Tibial nerve (tissue), 3 donors: ENCODE data around the gene HES4.

Experiments used
- POLR2A ChIP-seq, 2 donors: fragments of 450-650 bp; IDR thresholded peaks; one replicate each; pipeline ENCODE4 v1.6.1; 2017; ENCODE audit warnings: antibody characterized with exemption in 2 of 2, mild to moderate bottlenecking in 2 of 2, moderate library complexity in 2 of 2
- TF ChIP-seq, protein P1 (sequence below), 5 experiments: fragments of 200-600 bp in 3 of 5; fragments of 450-650 bp in 2 of 5; sonication (generic) in 3 of 5; IDR thresholded peaks; one replicate each; pipeline ENCODE4 v1.5.1; 2016 to 2019; ENCODE audit warnings: antibody characterized with exemption in 5 of 5, mild to moderate bottlenecking in 3 of 5, moderate library complexity in 2 of 5

DNA sequence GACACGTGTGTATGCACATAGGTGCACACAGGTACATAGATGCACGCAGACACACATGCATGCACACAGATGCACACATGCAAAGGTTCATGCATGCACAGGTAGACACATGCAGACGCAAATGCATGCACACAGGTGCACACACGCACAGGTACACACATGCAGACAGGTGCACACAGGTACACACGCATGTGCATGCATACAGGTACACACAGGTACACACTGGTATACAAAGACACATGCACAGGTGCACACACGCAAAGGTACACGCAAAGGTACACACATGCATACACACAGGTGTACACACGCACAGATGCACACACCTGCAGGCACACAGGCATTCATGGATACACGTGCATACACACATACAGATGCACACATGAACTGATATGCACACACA, 49.6 kb downstream of the HES4 start:
- TF ChIP-seq POLR2A (IDR thresholded peaks at IDR 0.05): no peak
- TF ChIP-seq, protein P1, sequence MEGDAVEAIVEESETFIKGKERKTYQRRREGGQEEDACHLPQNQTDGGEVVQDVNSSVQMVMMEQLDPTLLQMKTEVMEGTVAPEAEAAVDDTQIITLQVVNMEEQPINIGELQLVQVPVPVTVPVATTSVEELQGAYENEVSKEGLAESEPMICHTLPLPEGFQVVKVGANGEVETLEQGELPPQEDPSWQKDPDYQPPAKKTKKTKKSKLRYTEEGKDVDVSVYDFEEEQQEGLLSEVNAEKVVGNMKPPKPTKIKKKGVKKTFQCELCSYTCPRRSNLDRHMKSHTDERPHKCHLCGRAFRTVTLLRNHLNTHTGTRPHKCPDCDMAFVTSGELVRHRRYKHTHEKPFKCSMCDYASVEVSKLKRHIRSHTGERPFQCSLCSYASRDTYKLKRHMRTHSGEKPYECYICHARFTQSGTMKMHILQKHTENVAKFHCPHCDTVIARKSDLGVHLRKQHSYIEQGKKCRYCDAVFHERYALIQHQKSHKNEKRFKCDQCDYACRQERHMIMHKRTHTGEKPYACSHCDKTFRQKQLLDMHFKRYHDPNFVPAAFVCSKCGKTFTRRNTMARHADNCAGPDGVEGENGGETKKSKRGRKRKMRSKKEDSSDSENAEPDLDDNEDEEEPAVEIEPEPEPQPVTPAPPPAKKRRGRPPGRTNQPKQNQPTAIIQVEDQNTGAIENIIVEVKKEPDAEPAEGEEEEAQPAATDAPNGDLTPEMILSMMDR (IDR thresholded peaks at IDR 0.05): no peak
